Ramos (cell line): ENCODE results near the gene CRTAP.
"Not testable (repeated sequence)": the region's sequence is repeated elsewhere in the genome, so short reads cannot be mapped to it uniquely, and the experiment has no call there.

Experiments
- in situ Hi-C: fragments of 300-500 bp; cut with MboI; formaldehyde crosslinking; loops from one replicate; pipeline ENCODE4 v1.14.3; 2022; ENCODE audit warnings: low sequenced_read_pairs; ENCODE audit not compliant: unreplicated experiment

Gene CRTAP

DNA sequence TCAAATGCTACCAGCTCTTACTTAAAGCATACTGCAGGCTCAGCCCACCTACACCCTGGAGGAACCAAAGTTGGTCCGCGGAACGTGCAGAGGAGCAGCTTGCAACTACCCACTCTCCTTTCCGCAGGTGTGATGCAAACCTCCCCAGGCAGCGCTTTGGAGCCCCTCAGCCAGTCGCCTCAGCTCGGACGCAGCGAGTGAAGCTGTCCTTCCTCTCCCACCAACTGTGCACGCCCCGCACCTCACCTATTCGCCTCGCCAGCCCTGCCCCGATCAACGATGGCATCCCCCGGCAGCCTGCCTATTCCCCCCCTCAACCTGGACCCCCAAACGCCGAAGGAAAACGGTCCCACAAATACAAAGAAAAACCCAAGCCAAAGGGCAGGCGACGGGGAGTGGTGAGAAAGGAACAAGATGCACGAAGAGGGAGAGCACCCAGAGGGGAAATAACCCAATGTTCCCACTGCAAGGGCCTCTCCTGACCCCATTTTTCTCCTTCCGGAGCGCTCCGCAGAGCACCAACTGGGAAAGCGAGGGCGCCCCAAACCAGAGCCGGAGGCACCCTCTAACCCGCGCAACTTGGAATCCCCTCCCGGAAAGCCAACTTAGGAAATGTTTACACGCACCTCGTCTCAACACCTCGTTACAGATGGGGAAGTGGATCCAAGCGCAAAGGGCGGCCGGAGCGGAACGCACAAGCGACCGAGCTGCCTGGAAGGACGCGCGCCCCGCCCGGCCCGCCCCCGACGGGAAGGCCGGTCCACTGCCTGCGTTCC, 17.5 kb upstream of the CRTAP start:
- in situ Hi-C loops = loop anchor here (25.0 kb wide), 1 partner anchor 584 kb away; the partner anchor contains the start of gene CMTM6

DNA sequence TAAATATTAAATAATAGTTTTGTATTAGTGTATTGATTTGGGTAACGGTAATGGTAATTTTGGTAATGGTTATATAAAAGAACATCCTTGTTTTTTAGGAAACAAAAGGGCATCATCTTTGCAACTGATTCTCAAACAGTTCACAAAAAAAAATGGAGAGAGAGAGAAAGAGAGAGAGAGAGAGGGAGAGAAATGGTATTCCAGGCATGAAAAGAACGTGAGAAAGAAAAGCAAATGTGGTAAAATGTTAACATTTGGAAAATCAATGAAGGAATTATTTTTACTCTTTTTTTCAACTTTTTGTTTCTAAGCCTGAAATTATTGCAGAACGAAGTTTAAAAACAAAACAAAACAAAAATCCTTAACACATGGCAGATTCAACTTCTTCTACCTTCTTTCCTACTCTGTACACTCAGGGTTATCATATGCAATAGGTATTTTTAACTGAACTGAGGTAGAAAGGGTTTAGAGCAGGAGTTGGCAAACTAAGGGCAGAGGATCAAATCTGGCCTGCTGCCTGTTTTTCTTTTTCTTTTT, 14.6 kb upstream of the CRTAP start:
- in situ Hi-C loops = loop anchor here (25.0 kb wide), 1 partner anchor 587 kb away; the partner anchor contains the start of gene CMTM6

DNA sequence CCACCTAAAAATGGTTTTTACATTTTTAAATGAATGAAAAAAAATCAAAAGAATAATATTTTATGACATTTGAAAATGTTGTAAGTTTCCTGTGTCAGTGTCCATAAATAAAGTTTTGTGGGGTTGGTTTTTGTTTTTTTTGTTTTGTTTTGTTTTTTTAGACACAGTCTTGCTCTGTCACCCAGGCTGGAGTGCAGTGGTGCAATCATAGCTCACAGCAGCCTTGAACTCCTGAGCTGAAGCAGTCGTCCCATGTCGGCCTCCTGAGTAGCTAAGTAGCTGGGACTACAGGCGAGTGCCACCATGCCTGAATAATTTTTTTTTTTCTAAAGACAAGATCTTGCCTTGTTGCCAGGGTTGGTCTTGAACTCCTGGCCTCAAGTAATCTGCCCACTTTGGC, 14.1 kb upstream of the CRTAP start:
- in situ Hi-C loops = loop anchor here (25.0 kb wide), 1 partner anchor 587 kb away; the partner anchor contains the start of gene CMTM6

DNA sequence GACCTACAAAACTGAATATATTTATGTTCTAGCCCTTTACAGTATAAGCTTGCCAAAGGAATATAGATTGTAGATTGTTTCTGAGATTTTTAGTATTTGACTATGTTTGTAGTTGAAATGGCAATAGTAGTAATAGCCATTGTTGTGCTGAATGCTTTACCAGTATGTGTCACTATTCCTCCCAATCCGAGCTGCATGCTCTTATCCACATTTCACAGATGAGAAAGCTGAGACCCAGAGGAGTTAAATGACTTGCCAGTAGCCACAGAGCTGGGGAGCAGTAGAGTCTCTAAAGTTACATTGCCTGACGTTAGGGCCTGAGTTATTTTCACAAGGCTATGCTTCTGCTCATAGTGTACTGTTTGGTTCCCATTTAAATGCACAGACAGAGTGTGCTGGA, 13.6 kb upstream of the CRTAP start:
- in situ Hi-C loops = no loop called here

DNA sequence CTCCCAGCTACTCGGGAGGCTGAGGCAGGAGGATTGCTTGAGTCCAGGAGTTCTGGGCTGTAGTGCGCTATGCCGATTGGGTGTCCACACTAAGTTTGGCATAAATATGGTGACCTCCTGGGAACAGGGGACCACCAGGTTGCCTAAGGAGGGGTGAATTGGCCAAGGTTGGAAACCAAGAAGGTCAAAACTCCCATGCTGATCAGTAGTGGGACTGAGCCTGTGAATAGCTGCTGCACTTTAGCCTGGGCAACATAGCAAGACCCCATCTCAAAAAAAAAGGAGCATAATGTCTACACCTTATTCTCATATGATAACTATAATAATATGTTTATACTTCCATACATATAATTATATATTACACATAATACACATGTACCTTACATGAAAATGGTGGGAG, 10.8 kb upstream of the CRTAP start:
- in situ Hi-C loops = no loop called here

DNA sequence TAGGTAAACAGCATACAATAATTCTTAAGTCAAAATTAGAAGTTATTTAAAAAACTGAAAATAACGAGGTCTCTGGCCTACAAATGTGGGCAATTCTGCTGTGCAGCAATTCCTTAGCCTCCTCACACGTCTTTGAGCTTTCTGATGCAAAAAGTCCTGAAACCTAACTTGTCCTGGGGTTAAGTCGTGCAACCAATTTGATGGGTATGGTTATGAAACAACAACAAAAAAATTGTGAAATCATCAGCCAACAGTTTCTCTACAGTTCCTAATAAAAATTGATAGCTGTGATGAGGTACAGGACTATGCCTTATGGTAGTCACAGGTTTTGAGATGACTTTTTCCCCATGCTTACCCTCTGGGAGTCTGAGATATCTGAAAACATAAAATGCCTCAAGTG, 10.3 kb upstream of the CRTAP start:
- in situ Hi-C loops = no loop called here

DNA sequence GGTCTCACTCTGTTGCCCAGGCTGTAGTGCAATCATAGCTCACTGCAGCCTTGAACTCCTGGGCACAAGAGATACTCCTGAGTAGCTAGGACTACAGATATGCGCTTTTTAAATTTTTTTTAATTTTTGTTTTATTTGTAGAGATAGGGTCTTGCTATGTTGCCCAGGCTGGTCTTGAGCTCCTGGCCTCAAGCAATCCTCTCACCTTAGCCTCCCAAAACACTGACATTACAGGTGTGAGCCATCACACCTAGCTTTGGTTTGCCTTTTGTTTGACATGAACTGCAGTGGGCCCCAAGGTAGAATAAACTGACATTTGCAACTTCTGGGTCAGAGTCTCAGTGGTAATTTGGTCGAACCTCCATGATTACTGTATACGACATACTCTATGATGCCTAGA, 9.0 kb upstream of the CRTAP start:
- in situ Hi-C loops = no loop called here

DNA sequence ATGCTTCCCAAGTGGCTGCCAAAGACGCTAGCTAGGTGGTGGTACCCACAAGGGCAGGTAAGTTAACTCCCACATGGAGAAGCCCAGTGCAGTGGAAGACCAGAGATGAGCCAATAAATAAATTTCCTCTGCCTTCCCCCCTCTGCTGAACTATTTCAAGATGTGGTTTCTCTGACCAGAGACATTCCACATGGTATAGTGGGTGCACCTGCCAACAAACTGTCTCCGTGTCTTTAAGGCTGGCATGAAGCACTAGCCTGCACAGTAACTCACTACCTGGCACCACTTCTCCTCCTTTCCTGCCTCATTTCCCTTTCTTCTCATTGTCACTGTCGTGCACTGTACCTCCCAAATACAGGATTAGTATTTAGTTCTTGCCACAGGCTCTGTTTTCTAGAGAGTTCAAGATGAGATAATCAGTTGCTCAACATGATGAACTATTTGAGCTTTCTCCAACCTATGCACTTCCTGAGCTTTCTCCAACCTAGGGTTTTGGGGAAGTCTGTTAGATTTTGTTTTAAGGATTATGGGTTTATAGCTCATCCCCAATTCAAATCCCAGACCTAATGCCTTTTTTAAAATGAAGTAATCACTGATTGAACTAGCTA, 8.4 kb upstream of the CRTAP start:
- in situ Hi-C loops = no loop called here

DNA sequence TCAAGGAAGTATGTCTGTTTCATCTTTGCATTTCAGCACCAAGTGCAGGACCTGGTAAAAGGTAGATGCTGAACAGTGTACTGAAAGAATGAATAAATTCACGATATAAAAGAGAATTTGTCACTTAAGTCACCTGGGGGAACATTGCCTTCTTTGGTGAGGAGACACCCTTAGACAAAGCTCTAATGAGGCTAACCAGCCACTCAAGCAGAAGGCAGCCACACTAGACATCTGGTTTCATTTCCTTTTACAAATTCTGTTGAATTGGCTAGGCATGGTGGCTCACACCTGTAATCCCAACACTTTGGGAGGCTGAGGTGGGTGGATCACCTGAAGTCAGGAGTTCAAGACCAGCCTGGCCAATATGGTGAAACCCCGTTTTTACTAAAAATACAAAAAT, 7.0 kb upstream of the CRTAP start:
- in situ Hi-C loops = not testable (repeated sequence)

DNA sequence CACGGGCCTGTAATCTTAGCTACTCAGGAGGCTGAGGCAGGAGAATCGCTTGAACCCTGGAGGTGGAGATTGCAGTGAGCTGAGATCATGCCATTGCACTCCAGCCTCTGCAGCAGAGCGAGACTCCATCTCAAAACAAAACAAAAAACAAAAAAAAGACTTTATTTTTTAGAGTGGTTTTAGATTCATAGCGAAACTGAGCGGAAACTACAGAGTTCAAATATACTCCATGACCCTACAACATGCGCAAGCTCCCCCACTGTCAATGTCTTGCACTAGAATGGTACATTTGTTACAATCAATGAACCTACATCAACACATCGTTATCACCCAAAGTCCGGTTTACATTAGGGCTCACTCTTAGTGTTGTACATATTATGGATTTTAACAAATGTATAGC, 2.2 kb upstream of the CRTAP start:
- in situ Hi-C loops = no loop called here

DNA sequence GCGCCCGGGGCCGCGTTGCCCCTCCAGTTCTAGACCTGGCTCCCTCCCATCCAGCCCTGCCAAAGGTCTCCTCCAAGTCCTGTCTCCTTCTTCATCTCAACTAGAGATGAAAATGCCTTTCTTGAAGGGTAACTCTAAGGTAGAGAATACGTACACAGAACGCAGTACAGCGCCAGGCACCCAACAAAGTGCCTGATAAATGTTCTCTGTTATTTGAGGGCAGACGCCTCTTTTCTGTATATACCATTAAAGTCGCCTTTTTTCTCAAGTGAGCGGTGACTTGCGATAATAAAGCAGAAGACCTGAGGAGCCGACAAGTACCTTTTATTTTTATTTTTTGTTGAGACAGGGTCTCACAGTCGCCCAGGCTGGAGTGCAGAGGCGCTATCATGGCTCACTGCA, 809 bp downstream of the CRTAP start:
- in situ Hi-C loops = no loop called here

DNA sequence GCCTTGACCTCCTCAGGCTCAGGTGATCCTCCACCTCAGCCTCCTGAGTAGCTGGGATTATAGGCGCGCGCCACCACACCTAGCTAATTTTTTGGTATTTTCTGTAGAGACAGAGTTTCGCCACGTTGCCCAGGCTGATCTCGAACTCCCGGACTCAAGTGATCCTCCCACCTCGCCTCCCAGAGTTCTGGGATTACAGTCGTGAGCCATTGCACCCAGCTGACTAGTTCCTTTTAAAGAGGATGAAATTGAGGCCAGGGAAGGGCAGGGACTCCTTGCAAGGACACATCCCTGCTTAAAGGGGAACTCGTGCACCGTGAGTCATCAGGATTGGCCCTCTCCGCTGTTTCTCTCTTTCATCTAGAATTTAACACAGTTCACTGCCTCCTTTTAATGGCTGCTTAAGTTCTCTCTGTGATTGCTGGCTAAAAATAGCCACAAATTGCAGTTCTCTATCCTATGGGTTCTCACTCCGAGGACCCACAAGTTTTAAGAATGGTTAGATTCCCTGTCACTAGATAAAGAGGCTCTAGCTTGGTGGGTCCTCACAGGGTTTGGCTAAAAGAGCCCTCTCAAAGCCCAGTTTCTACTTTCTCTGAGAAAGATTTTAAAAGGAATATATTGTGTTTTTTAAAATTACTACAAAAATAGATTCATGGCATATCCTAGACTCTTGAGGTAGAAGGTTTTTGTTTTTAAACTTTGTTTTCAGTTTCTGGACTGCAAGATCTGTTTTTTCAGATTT, 1.4 kb downstream of the CRTAP start:
- in situ Hi-C loops = no loop called here

DNA sequence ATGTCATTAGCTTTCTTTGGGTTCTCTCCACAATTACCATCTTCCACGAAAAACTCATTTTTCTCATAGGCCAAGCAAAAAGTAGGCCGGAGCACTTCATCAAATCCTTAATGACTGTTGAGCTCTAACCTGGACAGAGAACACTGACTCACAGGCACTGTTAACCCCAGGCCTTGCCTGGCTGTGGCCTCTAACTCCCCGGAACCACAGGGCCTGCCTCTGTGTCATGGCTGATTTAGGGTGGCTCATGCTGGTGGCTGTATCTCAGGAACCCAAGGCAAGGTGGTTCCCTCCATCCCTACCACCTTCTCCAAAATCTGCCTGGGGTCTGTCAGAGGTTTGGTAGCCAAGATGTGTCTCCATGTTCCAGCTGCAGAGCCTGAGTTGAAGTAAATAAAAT, 3.6 kb downstream of the CRTAP start:
- in situ Hi-C loops = no loop called here

DNA sequence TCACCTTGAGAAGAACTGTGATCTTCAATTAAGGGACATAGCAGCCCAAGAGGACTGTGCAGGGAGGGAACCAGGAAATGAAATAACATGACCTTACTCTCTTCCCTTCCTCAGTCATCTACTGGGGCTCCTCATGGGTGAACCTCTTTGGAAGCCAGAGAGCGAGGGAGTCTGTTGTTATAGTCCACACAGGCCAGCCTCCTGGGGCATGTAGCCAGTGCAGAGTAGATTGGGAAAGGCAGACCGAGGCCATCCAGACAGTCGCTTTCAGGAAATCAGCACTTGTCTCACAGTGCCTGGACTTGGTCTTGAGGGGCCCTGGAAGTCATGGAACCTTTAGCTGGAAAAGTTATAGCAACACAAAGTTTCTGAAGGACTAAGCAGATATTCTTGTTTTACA, 6.1 kb downstream of the CRTAP start:
- in situ Hi-C loops = loop anchor here (10.0 kb wide), 1 partner anchor 665 kb away; no protein-coding TSS in a partner anchor

DNA sequence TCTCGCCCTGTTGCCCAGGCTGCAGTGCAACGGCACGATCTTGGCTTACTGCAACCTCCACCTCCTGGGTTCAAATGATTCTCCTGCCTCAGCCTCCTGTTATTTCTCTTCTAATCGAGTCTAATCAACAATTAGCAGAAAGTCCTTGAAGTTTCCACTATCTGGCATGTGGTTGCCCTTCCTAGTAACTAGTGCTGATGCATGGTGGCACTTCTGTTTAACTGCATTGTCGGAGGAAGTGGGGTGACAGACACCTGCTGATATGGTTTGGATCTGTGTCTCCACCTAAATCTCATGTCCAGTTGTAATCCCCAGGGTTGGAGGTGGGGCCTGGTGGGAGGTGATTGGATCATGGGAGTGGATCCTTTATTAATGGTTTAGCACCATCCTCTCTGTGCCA, 9.2 kb downstream of the CRTAP start:
- in situ Hi-C loops = loop anchor here (10.0 kb wide), 1 partner anchor 662 kb away; no protein-coding TSS in a partner anchor

DNA sequence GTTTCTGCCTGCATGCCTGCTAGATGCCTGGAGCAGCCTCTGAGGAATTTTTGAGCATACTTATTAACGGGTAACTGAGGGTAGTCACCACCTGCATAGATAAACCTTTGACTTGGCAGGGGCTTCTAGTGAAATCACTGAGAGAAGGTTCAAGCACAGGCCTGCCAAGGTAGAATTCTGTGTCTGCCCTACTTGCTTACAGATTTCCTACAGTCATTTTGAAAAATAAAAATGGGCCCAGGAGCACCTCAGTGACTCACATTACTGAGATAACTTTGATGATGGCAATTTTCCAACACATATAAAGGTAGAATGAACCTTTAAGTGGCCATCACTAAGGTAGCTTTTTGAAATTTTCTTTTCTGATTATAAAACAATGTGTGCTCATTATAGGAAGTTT, 10.8 kb downstream of the CRTAP start:
- in situ Hi-C loops = loop anchor here (10.0 kb wide), 1 partner anchor 660 kb away; no protein-coding TSS in a partner anchor

DNA sequence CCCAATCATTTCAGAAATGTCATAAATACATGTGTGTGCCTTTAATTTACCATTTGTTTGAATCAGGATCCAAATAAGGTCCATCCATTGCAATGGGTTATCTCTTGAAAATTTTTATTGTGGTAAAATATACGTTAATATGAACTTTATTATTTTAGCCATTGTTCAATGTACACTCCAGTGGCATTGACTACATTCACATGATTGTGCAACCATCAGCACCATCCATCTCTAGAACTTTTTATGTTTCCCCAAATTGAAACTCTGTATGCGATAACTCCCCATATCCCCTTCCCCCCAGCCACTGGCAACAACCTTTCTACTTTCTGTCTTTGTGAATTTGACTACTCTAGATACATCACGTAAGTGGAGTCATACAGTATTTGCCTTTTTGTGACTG, 12.0 kb downstream of the CRTAP start:
- in situ Hi-C loops = loop anchor here (10.0 kb wide), 1 partner anchor 659 kb away; no protein-coding TSS in a partner anchor

DNA sequence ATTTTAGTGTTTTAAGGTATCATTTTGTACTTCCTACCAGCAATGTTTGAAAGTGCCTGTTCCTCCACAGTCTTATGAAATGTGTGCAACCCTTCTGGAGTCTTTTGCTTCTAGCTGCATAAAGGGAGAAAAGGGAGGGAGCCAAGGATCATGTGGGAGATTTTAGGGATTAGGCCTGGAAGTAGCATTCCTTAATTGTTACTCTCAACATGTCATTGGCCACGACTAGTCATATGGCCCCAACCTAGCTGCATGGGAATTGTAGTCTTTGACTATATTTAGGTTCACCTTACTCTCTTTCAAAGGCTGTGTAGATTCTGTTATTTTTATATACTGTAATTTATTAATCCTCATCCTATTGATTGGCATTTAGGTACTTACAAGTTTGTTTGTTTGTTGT, 14.9 kb downstream of the CRTAP start:
- in situ Hi-C loops = loop anchor here (10.0 kb wide), 1 partner anchor 656 kb away; no protein-coding TSS in a partner anchor

DNA sequence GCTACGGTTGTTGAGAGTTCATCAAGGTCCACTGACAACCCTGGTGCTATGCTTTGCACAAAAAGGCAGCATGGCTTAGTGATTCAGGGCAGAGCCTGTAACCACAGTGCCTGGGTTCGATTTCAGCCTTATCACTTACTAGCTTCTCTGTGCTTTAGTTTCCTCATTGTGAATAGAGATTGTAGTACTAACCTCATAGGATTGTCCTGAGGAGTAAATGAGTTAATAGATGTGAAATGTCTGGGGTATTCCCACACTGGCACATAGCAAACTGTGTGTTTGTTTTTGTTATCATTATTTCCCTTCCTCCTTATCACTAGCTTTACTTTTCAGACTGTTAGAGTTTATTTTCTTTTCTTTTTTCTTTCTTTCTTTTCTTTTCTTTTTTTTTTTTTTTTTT, 16.3 kb downstream of the CRTAP start:
- in situ Hi-C loops = loop anchor here (10.0 kb wide), 1 partner anchor 255 kb away; no protein-coding TSS in a partner anchor

DNA sequence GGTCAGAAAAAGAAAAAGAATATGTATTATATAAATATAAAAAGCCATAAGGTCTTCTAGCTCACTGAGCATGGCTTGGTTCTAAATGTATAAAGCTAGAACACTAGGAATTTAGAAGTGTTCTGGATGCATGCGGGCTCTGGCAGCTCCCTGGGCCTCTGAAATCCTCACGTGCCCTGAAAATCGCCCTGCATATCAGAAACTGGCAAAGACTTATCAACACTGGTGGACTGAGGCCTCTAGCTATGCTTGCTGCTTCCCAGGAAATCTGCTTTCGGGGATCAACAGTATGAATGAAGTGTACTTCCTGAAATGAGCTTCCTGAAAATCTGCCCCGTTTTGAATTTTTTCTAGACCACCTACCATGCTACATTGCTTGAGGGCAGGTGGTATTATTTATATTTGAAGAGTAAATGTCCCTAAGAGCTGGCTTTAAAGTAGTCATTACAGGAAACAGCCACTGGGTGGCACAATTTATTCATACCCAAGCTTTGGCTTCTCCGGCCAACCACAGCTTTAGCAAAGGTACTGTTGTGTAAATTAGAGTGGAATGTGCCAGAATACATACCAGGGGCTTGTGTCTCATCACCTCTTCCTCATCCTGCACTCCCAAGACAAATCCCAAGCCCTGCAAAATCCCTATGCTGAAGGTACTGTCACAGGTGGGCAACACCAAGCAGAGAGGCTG, 17.7 kb downstream of the CRTAP start:
- in situ Hi-C loops = loop anchor here (10.0 kb wide), 1 partner anchor 253 kb away; no protein-coding TSS in a partner anchor
